Pancreas (tissue), 10 donors: ENCODE results near the gene GPD1L. TPM values are rescaled to one million over a fixed set of nuclear protein-coding genes. Genes with fewer than 3 reads are reported as not detected.

ENCODE experiments used
- ATAC-seq, 4 donors: fragments of 200-7000 bp; cut with Tn5 transposase; one replicate each; pipeline versions ENCODE4 v1.8.0 to v1.9.1; 2020; ENCODE audit warnings: mild to moderate bottlenecking in 4 of 4, moderate library complexity in 4 of 4
- DNase-seq, 6 donors: peaks; one replicate each; pipeline ENCODE4 v3.0.0-alpha.2; 2020
- FAIRE-seq: peaks from 2 replicates; lab custom pipeline; 2012; peaks lifted over from hg19 to GRCh38; lab: Jason Lieb, UNC
- H3K27ac ChIP-seq, 4 donors: fragments of 200-600 bp; sonication (generic); 1 replicate in 3 of 4; 2 replicates in 1 of 4; pipeline versions ENCODE4 v1.5.0 to v1.8.0; 2020
- H3K27me3 ChIP-seq, 4 donors: fragments of 200-600 bp; one replicate each; pipeline ENCODE4 v1.8.0; 2021
- H3K36me3 ChIP-seq, 3 donors: fragments of 200-600 bp; sonication (generic) in 1 of 3; one replicate each; pipeline versions ENCODE4 v1.5.0 to v1.8.0; 2020 to 2021
- H3K4me1 ChIP-seq, 3 donors: fragments of 200-600 bp; one replicate each; pipeline ENCODE4 v1.8.0; 2021
- H3K4me3 ChIP-seq, 4 donors: fragments of 200-600 bp; sonication (generic) in 2 of 4; one replicate each; pipeline versions ENCODE4 v1.5.0 to v1.8.0; 2020 to 2021
- H3K9me3 ChIP-seq, 4 donors: fragments of 200-600 bp; one replicate each; pipeline ENCODE4 v1.8.0; 2021
- CTCF ChIP-seq, 4 donors: fragments of 200-600 bp; sonication (generic) in 3 of 4; IDR thresholded peaks; one replicate each; pipeline versions ENCODE4 v1.5.0 to v1.8.0; 2021; ENCODE audit warnings: antibody characterized with exemption in 4 of 4
- WGBS, 2 donors: extraction: QIAGEN DNeasy Blood & Tissue Kit; methylation state at CpG; one replicate each; pipeline ENCODE4 v1.1.7; 2013; 5-methylcytosine and 5-hydroxymethylcytosine counted together
- intact Hi-C, 3 donors: fragments of 100-400 bp; cut with DNase I; formaldehyde crosslinking; loops; one replicate each; pipeline versions ENCODE4 v1.11.1 to v1.14.2; 2022
- polyA plus RNA-seq, 2 donors: library from polyadenylated mRNA; stranded (reverse); fragments of 200-250 nt; gene quantifications; one replicate each; pipeline ENCODE4 v1.2.3, GENCODE V29; 2013
- total RNA-seq, 6 donors: library from RNA; stranded (reverse); fragmentation: NEBNext Ultra II Directional in 4 of 6; extraction: Animal tissue kit (Norgen Biotek cat#: 25700) in 4 of 6; gene quantifications; one replicate each; pipeline versions ENCODE4 v1.2.1 to v1.2.4, GENCODE V29; 2021 to 2023
- donor health status: healthy with polysubstance abuse.
- donor health status: DM: no; HTN: no; CAD: no; lungs with moderate emphysema.
- donor health status: DM: no; HTN: no; CAD: no.
- donor health status: control.
- donor health status: control.
- donor health status: Bipolar disorder and iron deficiency.
- donor health status: DM: yes; HTN: yes; CAD: no.
- donor health status: DM: no; HTN: no; CAD: no.
- donor health status: DM: no; HTN: no; CAD: no.
- donor health status: DM: yes; HTN: yes; CAD: no.

Gene GPD1L
- total and polyA plus RNA-seq, 8 donors = 10.4 to 21.4 (median 15.8) TPM

DNA sequence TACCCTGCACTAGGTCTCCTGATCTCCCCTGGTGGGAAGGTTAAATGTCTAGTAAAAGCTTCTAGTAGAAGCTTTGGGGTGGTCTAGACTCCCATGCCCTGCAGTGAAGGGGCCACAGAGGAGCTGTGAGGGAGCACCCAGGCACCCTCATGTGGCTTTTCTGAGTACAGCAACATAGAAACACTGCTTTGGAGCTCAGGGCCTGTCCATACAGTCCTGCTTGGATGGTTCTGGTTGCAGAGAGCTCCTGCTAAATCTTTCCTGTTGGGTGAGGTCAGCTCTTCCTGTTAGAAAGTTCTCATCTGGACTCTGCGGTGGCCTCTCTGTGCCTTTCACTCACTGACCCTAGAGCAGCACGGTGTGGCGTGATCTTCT is 47.8 kb downstream of the GPD1L start:
- FAIRE-seq (no peak), ATAC-seq (peak in 2 of 4 donors; percentile 38 to 43), DNase-seq (no peak)
- H3K9me3 ChIP-seq = no peaks in the 10 kb centered on the region
- no peaks in the 10 kb centered on the region for H3K4me1 ChIP-seq
- peaks cover 0 to 4% (median 0%) of the 10 kb centered on the region in 3 donors for H3K36me3 ChIP-seq
- intact Hi-C loops = loop anchor here in 1 of 3 donors (10.0 kb wide), 1 partner anchor 129 kb away; no protein-coding TSS in a partner anchor
- no peak overlapping the region for H3K4me3 ChIP-seq
- H3K27me3 ChIP-seq = no peaks in the 10 kb centered on the region
- no peak overlapping the region for H3K27ac ChIP-seq
- 94 to 97% methylated on average over 3 of the region's 3 CpGs for WGBS, 2 donors
- TF ChIP-seq CTCF (IDR thresholded peaks at IDR 0.05) = no peak

DNA sequence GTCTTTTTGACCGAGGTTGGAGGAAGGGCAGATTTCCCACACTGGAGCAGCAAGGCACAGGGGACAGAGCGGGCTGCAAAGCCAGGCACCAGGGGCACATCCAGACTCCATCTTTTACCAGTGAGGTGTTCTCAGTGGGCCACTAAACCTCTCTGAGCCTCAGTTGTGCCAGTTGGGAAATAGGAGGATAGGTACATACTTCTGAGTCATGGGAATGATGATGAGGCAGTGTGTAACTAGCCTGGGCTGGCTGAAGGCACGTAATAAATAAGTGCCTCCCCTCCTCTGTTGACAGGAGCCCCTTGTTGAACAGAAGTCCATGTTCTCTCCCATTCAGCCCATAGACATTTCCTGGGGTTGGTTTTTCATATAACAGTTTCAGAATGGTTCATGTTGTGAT is 48.7 kb downstream of the GPD1L start:
- intact Hi-C loops = loop anchor here in 1 of 3 donors (10.0 kb wide), 1 partner anchor 130 kb away; no protein-coding TSS in a partner anchor

GRCh38 chr3:32157600-32158264 is 51.3 kb downstream of the GPD1L start:
- H3K4me3 ChIP-seq = no peak overlapping the region
- H3K4me1 ChIP-seq = no peaks in the 10 kb centered on the region
- H3K36me3 ChIP-seq = peaks cover 0 to 18% (median 0%) of the 10 kb centered on the region in 3 donors
- 58 to 67% methylated on average over 7 of the region's 7 CpGs for WGBS, 2 donors
- intact Hi-C loops = loop anchor here in 1 of 3 donors (10.0 kb wide), 1 partner anchor 133 kb away; no protein-coding TSS in a partner anchor
- H3K9me3 ChIP-seq = no peaks in the 10 kb centered on the region
- DNase-seq = no peak
- ATAC-seq = peak in 2 of 4 donors; percentile 69 to 76
- no peak for TF ChIP-seq CTCF (IDR thresholded peaks at IDR 0.05)
- no peaks in the 10 kb centered on the region for H3K27me3 ChIP-seq
- H3K27ac ChIP-seq = peak overlapping the region in 1 of 4 donors; percentile 5
- no peak for FAIRE-seq

More for the DNA sequence above, 48.7 kb downstream of the GPD1L start:
- Histone ChIP-seq H3K4me1 (no peaks in the 10 kb centered on the region), H3K36me3 (peaks cover 0 to 10% (median 0%) of the 10 kb centered on the region in 3 donors), H3K9me3 (no peaks in the 10 kb centered on the region), H3K27ac (no peak overlapping the region), H3K27me3 (no peaks in the 10 kb centered on the region), H3K4me3 (no peak overlapping the region)
- 98% methylated on average over 3 of the region's 3 CpGs for WGBS, 2 donors
- TF ChIP-seq CTCF (IDR thresholded peaks at IDR 0.05) = no peak
- no peak for FAIRE-seq
- ATAC-seq = no peak
- DNase-seq = no peak

GRCh38 chr3:32160706-32161214 is 54.3 kb downstream of the GPD1L start:
- DNase-seq = no peak
- H3K27ac ChIP-seq = no peak overlapping the region
- H3K9me3 ChIP-seq = no peaks in the 10 kb centered on the region
- no peak for ATAC-seq
- intact Hi-C loops = no loop called here
- peaks cover 0 to 24% (median 0%) of the 10 kb centered on the region in 3 donors for H3K36me3 ChIP-seq
- H3K4me3 ChIP-seq = no peak overlapping the region
- H3K27me3 ChIP-seq = no peaks in the 10 kb centered on the region
- no peak for TF ChIP-seq CTCF (IDR thresholded peaks at IDR 0.05)
- H3K4me1 ChIP-seq = no peaks in the 10 kb centered on the region
- 75 to 81% methylated on average over 3 of the region's 3 CpGs for whole genome bisulfite sequencing, 2 donors
- FAIRE-seq = no peak

DNA sequence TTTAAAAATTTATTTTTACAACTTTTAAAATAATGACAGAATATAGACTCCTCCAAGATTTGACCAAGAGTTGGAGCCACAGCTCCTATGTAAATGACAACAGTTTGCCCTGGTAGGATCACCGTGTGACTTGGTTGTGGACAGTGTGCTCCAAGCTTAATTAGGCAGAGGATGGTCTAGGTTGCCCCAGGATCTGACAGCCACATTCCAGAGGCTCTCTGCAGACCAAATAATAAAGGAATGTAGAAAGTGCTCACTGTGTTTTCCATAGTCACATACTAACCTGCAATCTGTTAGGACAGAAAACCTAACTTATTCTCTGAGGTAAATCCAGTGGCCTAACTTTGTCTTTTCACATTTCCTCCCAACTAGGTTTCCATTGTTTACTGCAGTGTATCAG is 59.0 kb downstream of the GPD1L start:
- Histone ChIP-seq H3K36me3 (peaks cover 0 to 29% (median 0%) of the 10 kb centered on the region in 3 donors), H3K27ac (no peak overlapping the region), H3K27me3 (no peaks in the 10 kb centered on the region), H3K9me3 (no peaks in the 10 kb centered on the region), H3K4me3 (no peak overlapping the region), H3K4me1 (no peaks in the 10 kb centered on the region)
- ATAC-seq (no peak), FAIRE-seq (no peak), DNase-seq (no peak)
- no peak for TF ChIP-seq CTCF (IDR thresholded peaks at IDR 0.05)
- intact Hi-C loops = no loop called here
- 81 to 85% methylated on average over 1 of the region's 1 CpG for WGBS, 2 donors
